Measurements from ENCODE around the gene PCDHA4.
"Not testable (repeated sequence)": the region's sequence is repeated elsewhere in the genome, so short reads cannot be mapped to it uniquely, and the experiment has no call there.

Gene PCDHA4

GRCh38 chr5:140806834-140807775 is at the start of gene PCDHA4:
TSS of gene PCDHA4 (plus strand) at chr5:140807068.
- no peak for TF ChIP-seq CTCF (IDR thresholded peaks at IDR 0.05; ENCODE audit: borderline replicate concordance, control extremely low read depth, extremely low read depth, insufficient read depth, missing control alignments)
- in situ Hi-C loops (cut with MboI; ENCODE audit: low sequenced_read_pairs, unreplicated experiment) = no loop called here
- no peak for DNase-seq (ENCODE audit: low spot score)

- no peak for DNase-seq (ENCODE audit: low spot score)
- in situ Hi-C loops (cut with MboI; ENCODE audit: low sequenced_read_pairs, unreplicated experiment) = no loop called here
- no peak for TF ChIP-seq CTCF (IDR thresholded peaks at IDR 0.05; ENCODE audit: borderline replicate concordance, control extremely low read depth, extremely low read depth, insufficient read depth, missing control alignments)
Observed at GRCh38 chr5:140764177-140764973, 42.5 kb upstream of the PCDHA4 start.

GRCh38 chr5:140767444-140767843 is 39.4 kb upstream of the PCDHA4 start:
- TF ChIP-seq CTCF (IDR thresholded peaks at IDR 0.05; ENCODE audit: borderline replicate concordance, control extremely low read depth, extremely low read depth, insufficient read depth, missing control alignments) = no peak
- no peak for DNase-seq (ENCODE audit: low spot score)
- in situ Hi-C loops (cut with MboI; ENCODE audit: low sequenced_read_pairs, unreplicated experiment) = no loop called here

- DNase-seq (ENCODE audit: low spot score) = no peak
- TF ChIP-seq CTCF (IDR thresholded peaks at IDR 0.05; ENCODE audit: borderline replicate concordance, control extremely low read depth, extremely low read depth, insufficient read depth, missing control alignments) = no peak
- in situ Hi-C loops (cut with MboI; ENCODE audit: low sequenced_read_pairs, unreplicated experiment) = no loop called here
Observed at GRCh38 chr5:140780512-140780911, 26.4 kb upstream of the PCDHA4 start.

GRCh38 chr5:140785905-140786686 is 20.8 kb upstream of the PCDHA4 start, which contains the start of gene PCDHA1:
TSS of gene PCDHA1 (plus strand) at chr5:140786140.
- no peak for TF ChIP-seq CTCF (IDR thresholded peaks at IDR 0.05; ENCODE audit: borderline replicate concordance, control extremely low read depth, extremely low read depth, insufficient read depth, missing control alignments)
- DNase-seq (ENCODE audit: low spot score) = no peak
- in situ Hi-C loops (cut with MboI; ENCODE audit: low sequenced_read_pairs, unreplicated experiment) = no loop called here

GRCh38 chr5:140787422-140787821 is 19.4 kb upstream of the PCDHA4 start:
- in situ Hi-C loops (cut with MboI; ENCODE audit: low sequenced_read_pairs, unreplicated experiment); DNase-seq (ENCODE audit: low spot score): not testable (repeated sequence)

- in situ Hi-C loops (cut with MboI; ENCODE audit: low sequenced_read_pairs, unreplicated experiment); DNase-seq (ENCODE audit: low spot score): not testable (repeated sequence)
Observed at GRCh38 chr5:140787849-140788504, 18.9 kb upstream of the PCDHA4 start.

Measured in GM13976 (cell line).